GM19372 (cell line): ENCODE results near the gene PDCD1.
"Not testable (repeated sequence)": the region's sequence is repeated elsewhere in the genome, so short reads cannot be mapped to it uniquely, and the experiment has no call there.

ENCODE experiments used
- ATAC-seq: cut with Tn5 transposase; IDR thresholded peaks from one replicate; pipeline ENCODE4 v1.9.1; 2021; ENCODE audit warnings: mild to moderate bottlenecking, low read depth, moderate library complexity; ENCODE audit not compliant: unreplicated experiment

Gene PDCD1

DNA sequence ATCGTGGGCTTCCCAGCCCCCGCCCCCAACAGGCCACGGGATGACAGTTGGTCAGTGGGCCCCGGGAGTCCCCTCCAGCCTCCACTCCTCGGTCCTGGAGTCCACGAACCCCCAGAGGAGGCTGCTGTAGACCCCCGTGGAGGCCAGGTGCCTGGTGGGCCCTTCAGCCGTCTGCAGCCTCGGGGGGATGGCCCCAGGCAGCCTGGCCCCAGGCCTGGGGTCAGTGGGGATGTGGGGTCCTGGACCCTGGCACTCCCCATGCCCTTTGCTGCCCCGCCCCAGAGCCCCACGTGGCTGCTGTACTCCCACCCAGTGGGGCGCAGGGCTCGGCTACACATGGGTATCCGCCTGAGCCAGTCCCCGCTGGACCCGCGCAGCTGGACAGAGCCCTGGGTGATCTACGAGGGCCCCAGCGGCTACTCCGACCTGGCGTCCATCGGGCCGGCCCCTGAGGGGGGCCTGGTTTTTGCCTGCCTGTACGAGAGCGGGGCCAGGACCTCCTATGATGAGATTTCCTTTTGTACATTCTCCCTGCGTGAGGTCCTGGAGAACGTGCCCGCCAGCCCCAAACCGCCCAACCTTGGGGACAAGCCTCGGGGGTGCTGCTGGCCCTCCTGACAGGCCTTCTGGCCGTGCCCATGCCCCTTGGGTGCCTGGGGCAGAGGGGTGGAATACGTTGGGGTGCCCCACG is 42.1 kb downstream of the PDCD1 start:
- no peak for ATAC-seq

DNA sequence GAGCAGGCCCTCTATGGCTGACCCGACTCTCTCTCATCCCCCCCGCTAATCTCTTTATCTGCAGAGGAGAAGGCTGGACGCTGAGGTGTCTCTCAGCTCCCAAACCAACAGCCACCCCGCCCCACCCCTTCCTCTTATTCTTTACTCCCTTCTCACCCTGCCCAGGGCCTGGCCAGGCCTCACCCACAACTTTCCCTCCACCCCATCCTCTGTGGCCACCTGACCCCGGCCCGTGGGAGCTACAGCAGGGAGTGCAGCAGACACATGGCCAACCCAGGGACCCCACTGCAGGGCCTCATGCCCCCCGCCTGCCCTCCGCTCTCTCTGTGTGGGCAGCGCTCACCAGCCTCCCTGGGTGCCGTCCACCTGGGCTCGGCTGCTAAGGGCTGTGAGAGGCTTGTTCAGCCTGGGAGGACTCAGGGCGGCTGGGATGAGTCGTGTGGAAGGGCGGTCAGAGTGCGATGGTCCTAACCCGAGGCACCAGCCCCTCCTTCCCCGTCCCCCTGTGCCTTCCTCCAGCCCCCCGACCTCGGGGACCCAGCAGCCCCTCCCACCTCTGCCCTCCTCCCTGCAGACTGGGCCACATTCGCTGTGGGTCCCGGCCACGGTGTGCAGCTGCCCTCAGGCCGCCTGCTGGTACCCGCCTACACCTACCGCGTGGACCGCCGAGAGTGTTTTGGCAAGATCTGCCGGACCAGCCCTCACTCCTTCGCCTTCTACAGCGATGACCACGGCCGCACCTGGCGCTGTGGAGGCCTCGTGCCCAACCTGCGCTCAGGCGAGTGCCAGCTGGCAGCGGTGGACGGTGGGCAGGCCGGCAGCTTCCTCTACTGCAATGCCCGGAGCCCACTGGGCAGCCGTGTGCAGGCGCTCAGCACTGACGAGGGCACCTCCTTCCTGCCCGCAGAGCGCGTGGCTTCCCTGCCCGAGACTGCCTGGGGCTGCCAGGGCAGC is 42.9 kb downstream of the PDCD1 start:
- no peak for ATAC-seq

- ATAC-seq: no peak
These were observed 43.8 kb downstream of the PDCD1 start for GRCh38 chr2:241814643-241815476.

DNA sequence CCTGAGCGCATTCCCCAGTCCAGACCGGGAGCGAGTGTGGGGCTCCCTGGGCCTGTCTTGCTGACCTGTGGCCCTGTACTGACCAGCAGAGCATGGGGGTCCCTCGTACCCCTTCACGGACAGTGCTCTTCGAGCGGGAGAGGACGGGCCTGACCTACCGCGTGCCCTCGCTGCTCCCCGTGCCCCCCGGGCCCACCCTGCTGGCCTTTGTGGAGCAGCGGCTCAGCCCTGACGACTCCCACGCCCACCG is 44.4 kb downstream of the PDCD1 start:
- ATAC-seq: no peak

GRCh38 chr2:241813644-241814392 is 44.9 kb downstream of the PDCD1 start:
- no peak for ATAC-seq

- no peak for ATAC-seq
These were observed 45.7 kb downstream of the PDCD1 start for GRCh38 chr2:241812730-241813643.

- ATAC-seq: no peak
These were observed 46.6 kb downstream of the PDCD1 start for GRCh38 chr2:241811952-241812729.

DNA sequence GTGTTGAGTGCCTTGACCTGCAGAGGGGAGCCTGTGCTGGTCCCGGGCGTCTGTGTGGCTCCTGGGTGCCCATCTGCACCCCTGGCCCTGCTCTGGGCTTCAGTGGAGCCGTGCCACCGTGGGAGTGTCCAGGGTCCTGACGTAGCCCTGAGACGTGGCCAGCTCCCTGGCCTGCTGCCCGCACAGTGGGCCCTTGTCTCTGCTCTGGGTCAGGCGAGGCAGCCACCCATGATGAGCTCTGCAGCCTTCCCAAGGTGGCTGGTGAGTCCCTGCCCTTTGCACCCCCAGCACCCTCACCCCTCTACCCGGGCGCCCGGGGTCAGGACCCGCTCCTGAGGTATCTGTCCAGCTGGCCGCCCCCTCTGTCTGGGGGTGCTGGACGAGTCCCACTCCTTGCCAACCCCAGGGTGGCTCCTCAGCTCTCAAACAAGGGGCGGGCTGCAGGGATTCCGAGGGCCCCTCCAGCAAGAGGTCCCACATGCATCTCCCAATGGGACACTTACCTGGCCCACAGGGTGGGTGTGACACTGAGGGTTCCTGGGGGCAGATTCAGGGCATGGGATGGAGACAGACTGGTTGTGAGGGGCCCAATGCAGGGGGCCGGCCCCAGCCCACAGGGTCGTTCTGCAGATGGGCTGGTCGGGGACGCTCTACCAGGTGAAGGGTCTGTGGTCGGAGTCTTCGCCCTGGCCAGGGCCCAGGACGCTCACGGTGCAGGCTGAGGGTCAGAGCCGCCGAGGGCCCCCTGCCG is 47.3 kb downstream of the PDCD1 start:
- no peak for ATAC-seq

GRCh38 chr2:241810307-241811200 is 48.1 kb downstream of the PDCD1 start:
- ATAC-seq: no peak

GRCh38 chr2:241809383-241810306 is 49.0 kb downstream of the PDCD1 start:
- ATAC-seq: no peak

DNA sequence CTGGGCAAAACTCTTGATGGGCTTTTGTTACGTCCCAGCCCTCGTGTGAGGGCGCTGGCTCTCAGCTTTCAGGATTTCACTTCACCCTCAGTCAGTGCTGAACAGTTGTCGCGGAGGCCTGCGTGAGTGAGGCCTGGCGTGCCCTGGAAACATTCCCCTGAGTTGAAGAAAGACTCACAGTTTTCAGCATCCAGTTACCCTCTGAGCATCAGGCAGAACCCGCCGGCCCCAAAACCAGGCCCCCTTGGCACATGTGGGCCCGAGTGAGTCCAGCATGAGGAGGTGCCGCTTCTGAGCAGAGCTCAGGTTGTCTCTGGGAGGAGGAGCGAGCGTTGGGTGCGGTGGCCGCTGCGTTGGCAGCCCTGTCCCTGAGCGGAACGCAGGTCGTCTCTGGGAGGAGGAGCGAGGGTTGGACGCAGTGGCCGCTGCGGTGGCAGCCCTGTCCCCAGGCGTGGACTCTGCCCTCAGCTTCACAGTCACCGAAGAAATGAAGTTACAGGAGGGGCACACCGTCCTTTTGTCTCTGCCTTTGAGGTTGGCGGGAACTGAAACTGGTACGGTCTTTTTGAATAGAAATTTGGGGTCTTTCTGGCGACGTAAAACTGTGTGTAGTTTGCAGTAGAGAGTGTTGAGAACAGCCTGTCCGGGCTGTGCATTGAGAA is 49.8 kb downstream of the PDCD1 start, which contains the start of gene NEU4:
Gene NEU4, plus strand, starts transcription at position 473 of the 662 bp plus-strand sequence. CDS start 5,292 bp downstream, outside the sequence.
- no peak for ATAC-seq

DNA sequence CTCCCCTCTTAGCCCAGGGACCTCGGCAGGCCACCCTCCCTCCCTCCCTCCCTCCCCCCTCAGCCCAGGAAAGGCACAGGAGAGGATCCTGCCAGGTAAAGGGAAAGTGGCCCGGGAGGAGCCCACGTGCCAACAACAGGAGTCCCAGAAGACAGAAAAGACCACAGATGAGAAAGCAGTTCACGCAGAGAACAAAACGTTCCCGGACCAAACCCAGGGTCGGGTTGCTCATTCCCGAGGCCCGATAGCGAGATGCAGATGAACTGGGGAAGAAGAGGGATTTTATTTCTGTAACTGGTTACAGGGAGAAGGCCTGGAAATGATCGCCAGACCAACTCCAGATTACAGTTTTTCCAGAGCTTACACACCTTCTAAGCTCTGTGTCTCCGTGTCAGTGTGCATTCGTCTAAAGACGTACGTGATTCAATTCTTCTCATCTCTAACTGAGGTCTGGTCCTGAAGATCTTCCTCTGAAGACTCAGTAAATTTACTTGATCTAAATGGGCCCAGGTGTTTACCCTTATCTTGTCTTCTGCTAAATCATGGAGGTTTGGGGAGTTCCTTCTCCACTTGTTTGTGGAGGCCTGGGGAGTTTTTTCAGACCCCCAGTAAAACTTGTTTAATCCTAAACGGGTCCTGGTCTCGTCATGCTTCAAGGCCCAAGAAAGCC is 50.5 kb downstream of the PDCD1 start:
- no peak for ATAC-seq

DNA sequence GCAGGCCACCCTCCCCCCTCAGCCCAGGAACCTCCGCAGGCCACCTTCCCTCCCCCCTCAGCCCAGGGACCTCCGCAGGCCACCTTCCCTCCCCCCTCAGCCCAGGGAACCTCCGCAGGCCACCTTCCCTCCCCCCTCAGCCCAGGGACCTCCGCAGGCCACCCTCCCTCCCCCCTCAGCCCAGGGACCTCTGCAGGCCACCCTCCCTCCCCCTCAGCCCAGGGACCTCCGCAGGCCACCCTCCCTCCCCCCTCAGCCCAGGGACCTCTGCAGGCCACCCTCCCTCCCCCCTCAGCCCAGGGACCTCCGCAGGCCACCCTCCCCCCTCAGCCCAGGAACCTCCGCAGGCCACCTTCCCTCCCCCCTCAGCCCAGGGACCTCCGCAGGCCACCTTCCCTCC is 52.5 kb downstream of the PDCD1 start:
- ATAC-seq: not testable (repeated sequence)

DNA sequence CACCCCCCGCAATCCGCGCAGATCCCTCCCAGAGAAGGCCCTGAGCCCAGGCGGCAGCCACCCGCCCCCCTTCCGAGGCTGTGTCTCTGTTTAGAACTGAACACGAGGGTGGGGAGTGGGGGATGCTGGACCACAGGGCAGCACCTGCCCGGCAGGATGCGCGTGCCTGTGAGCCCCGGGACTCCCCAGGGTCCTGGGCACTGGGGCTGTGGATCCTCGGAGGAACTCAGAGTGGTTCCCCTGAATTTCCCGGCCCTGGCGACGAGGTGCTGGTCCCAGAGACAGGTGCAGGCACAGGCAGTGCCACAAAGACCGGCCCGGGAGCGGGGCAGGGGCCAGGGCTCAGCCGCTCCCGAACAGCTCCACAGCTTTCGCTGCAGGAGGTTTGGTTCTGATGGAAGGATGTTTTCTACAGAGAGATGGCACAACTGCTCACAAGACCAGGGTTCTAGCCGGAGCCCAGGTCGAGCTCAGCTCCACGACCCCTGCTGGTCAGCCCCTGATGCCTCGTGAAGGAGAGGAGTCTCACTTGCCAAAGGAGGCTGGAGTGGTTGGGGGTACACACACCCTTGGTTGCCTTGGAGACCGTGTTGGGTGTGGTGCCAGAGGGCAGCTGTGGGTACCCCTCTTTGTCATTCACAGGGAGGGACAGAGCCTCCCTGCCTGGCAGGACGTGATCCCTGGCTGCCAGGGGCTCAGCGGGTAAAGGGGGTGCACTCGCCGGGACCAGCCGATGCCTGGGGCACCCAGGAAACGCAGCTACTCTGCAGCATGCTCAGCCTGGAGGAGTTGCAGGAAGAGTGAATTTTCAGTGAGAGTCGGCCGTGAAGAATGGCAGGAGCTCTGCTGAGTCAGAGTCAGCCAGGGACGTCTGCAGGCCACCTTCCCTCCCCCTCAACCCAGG is 54.1 kb downstream of the PDCD1 start:
- ATAC-seq: no peak
